Fibroblast of lung (primary cell): ENCODE results near the gene OPRM1. TPM values are rescaled to one million over a fixed set of nuclear protein-coding genes. Genes with fewer than 3 reads are reported as not detected.
"Not testable (repeated sequence)": the region's sequence is repeated elsewhere in the genome, so short reads cannot be mapped to it uniquely, and the experiment has no call there.

Experiments
- DNase-seq, 2 donors: peaks; one replicate each; pipeline versions ENCODE4 v3.0.0 to v3.0.0-alpha.2; 2010; ENCODE audit warnings: low read depth in 2 of 2
- H2AFZ ChIP-seq: 2 replicates; pipeline ENCODE4 v1.5.1; 2012; ENCODE audit warnings: low read length, control low read depth, inconsistent platforms
- H3K27ac ChIP-seq: 2 replicates; pipeline ENCODE4 v1.5.1; 2011; ENCODE audit warnings: low read length, control low read depth; ENCODE audit not compliant: insufficient read depth
- H3K27me3 ChIP-seq: 2 replicates; pipeline ENCODE4 v1.5.1; 2011; ENCODE audit warnings: mild to moderate bottlenecking, low read length; ENCODE audit not compliant: control insufficient read depth, insufficient read depth
- H3K36me3 ChIP-seq: 2 replicates; pipeline ENCODE4 v1.5.1; 2011; ENCODE audit warnings: low read length; ENCODE audit not compliant: control insufficient read depth, insufficient read depth
- H3K4me1 ChIP-seq: 2 replicates; pipeline ENCODE4 v1.5.1; 2011; ENCODE audit warnings: low read length; ENCODE audit not compliant: control insufficient read depth, insufficient read depth; ENCODE audit errors: extremely low read depth
- H3K4me2 ChIP-seq: 2 replicates; pipeline ENCODE4 v1.5.1; 2011; ENCODE audit warnings: low read length, control low read depth; ENCODE audit not compliant: insufficient read depth; ENCODE audit errors: extremely low read depth
- H3K4me3 ChIP-seq, 4 experiments: fragments of 200-600 bp in 1 of 4; sonication (generic) in 1 of 4; replicated peaks in 1 of 4; 2 replicates each; pipeline ENCODE4 v1.5.1; 2011 to 2016; ENCODE audit warnings: low read length in 4 of 4, low read depth in 3 of 4, mild to moderate bottlenecking in 3 of 4, control low read depth in 2 of 4, inconsistent platforms in 1 of 4, mixed read lengths in 1 of 4; ENCODE audit not compliant: insufficient read depth in 1 of 4; ENCODE audit errors: control extremely low read depth in 1 of 4
- H3K79me2 ChIP-seq: 2 replicates; pipeline ENCODE4 v1.5.1; 2012; ENCODE audit warnings: mild to moderate bottlenecking, low read length, inconsistent platforms; ENCODE audit not compliant: control insufficient read depth, insufficient read depth
- H3K9ac ChIP-seq: 2 replicates; pipeline ENCODE4 v1.5.1; 2011; ENCODE audit warnings: mild to moderate bottlenecking, low read length, control low read depth; ENCODE audit not compliant: insufficient read depth
- H3K9me3 ChIP-seq: 2 replicates; pipeline ENCODE4 v1.5.1; 2012; ENCODE audit warnings: low read depth, low read length; ENCODE audit not compliant: control insufficient read depth, insufficient read depth
- H4K20me1 ChIP-seq: 2 replicates; pipeline ENCODE4 v1.5.1; 2011; ENCODE audit warnings: low read length; ENCODE audit not compliant: control insufficient read depth, insufficient read depth; ENCODE audit errors: extremely low read depth
- CTCF ChIP-seq, 2 donors: IDR thresholded peaks in 1 of 2; conservative IDR thresholded peaks in 1 of 2; 1 replicate in 1 of 2; 2 replicates in 1 of 2; pipeline ENCODE4 v1.5.1; 2011 to 2012; ENCODE audit warnings: low read length in 2 of 2, control low read depth in 1 of 2, inconsistent platforms in 1 of 2, low read depth in 1 of 2, mild to moderate bottlenecking in 1 of 2
- EZH2 ChIP-seq: IDR thresholded peaks from 2 replicates; pipeline ENCODE4 v1.5.1; 2012; ENCODE audit warnings: low read length, control low read depth, mild to moderate bottlenecking; ENCODE audit errors: missing control alignments
- polyA plus RNA-seq, 2 donors: library from polyadenylated mRNA; depleted of rRNA in 1 of 2; stranded (reverse) in 1 of 2; unstranded in 1 of 2; fragments of >200 nt; gene quantifications; 2 replicates each; pipeline ENCODE4 v1.2.1, GENCODE V29; 2011 to 2012; ENCODE audit warnings: missing spikeins in 1 of 2
- total RNA-seq: library from RNA; depleted of rRNA; stranded (reverse); fragments of >200 nt; gene quantifications from 2 replicates; pipeline ENCODE4 v1.2.1, GENCODE V29; 2014

OPRM1 gene
- total and polyA plus RNA-seq, 2 donors (not counting 1 experiment from before 2014, with no cell fraction given): not detected

- DNase-seq: no peak
- TF ChIP-seq CTCF (conservative IDR thresholded peaks at IDR 0.05 in 1 of 2, IDR thresholded peaks at IDR 0.05 in 1 of 2; ENCODE audit: low read depth in 1 of 2, low read length in 2 of 2) (no peak), EZH2 (no peak)
- Histone ChIP-seq H3K36me3 (no peaks in the 10 kb centered on the region), H3K27ac (no peak overlapping the region), H3K9me3 (no peaks in the 10 kb centered on the region), H3K4me2 (no peak overlapping the region), H3K27me3 (no peaks in the 10 kb centered on the region), H3K79me2 (no peaks in the 10 kb centered on the region), H3K4me3 (no peak overlapping the region), H4K20me1 (no peaks in the 10 kb centered on the region), H3K4me1 (no peaks in the 10 kb centered on the region), H3K9ac (no peak overlapping the region), H2AFZ (no peak overlapping the region)
These were observed 148.7 kb downstream of the OPRM1 start for GRCh38 chr6:154187714-154188113.

GRCh38 chr6:154196333-154196885 is 157.4 kb downstream of the OPRM1 start:
- Histone ChIP-seq H2AFZ (no peak overlapping the region), H3K9ac (no peak overlapping the region), H4K20me1 (no peaks in the 10 kb centered on the region), H3K79me2 (no peaks in the 10 kb centered on the region), H3K27me3 (no peaks in the 10 kb centered on the region), H3K36me3 (no peaks in the 10 kb centered on the region), H3K4me3 (no peak overlapping the region), H3K4me2 (no peak overlapping the region), H3K27ac (no peak overlapping the region), H3K9me3 (no peaks in the 10 kb centered on the region), H3K4me1 (no peaks in the 10 kb centered on the region)
- TF ChIP-seq CTCF (conservative IDR thresholded peaks at IDR 0.05 in 1 of 2, IDR thresholded peaks at IDR 0.05 in 1 of 2; ENCODE audit: low read depth in 1 of 2, low read length in 2 of 2): no peak
- TF ChIP-seq EZH2: no peak
- no peak for DNase-seq

GRCh38 chr6:154197196-154197860 is 158.3 kb downstream of the OPRM1 start:
- TF ChIP-seq EZH2: no peak
- TF ChIP-seq CTCF (conservative IDR thresholded peaks at IDR 0.05 in 1 of 2, IDR thresholded peaks at IDR 0.05 in 1 of 2; ENCODE audit: low read depth in 1 of 2, low read length in 2 of 2): no peak
- Histone ChIP-seq H3K4me1 (no peaks in the 10 kb centered on the region), H3K9me3 (no peaks in the 10 kb centered on the region), H2AFZ (no peak overlapping the region), H3K9ac (no peak overlapping the region), H3K36me3 (no peaks in the 10 kb centered on the region), H3K27me3 (no peaks in the 10 kb centered on the region), H3K4me2 (peak overlapping the region; percentile 72), H3K4me3 (peak overlapping the region in 3 of 4 experiments; percentile 8 to 37 (median 13)), H4K20me1 (no peaks in the 10 kb centered on the region), H3K27ac (peak overlapping the region; percentile 57), H3K79me2 (no peaks in the 10 kb centered on the region)
- peak; percentile 71 to 91 for DNase-seq

- not testable (repeated sequence) for H2AFZ ChIP-seq, H3K27me3 ChIP-seq, H3K4me3 ChIP-seq, H3K79me2 ChIP-seq, H3K36me3 ChIP-seq, H3K9me3 ChIP-seq, H3K9ac ChIP-seq, H3K4me2 ChIP-seq, DNase-seq, H3K27ac ChIP-seq, H3K4me1 ChIP-seq, H4K20me1 ChIP-seq
These were observed 162.6 kb downstream of the OPRM1 start for GRCh38 chr6:154201688-154202087.
